Measurements from ENCODE around the gene SEC14L5.

SEC14L5 gene

GRCh38 chr16:5006348-5007193 is 48.4 kb downstream of the SEC14L5 start:
- Histone ChIP-seq H3K27me3 (ENCODE audit: insufficient read depth, low read length, poor library complexity, severe bottlenecking) (no peaks in the 10 kb centered on the region), H3K36me3 (ENCODE audit: insufficient read depth, low read length) (no peaks in the 10 kb centered on the region), H3K4me3 (ENCODE audit: low read length, poor library complexity, severe bottlenecking) (no peak overlapping the region), H4K20me1 (ENCODE audit: insufficient read depth, low read length, poor library complexity, severe bottlenecking) (no peaks in the 10 kb centered on the region), H3K4me2 (ENCODE audit: low read depth, low read length, poor library complexity, severe bottlenecking) (no peak overlapping the region), H3F3A (ENCODE audit: low read depth) (no peaks in the 10 kb centered on the region), H3K9me2 (replicated peaks; ENCODE audit: low read depth, low read length) (no peaks in the 10 kb centered on the region), H3K9ac (ENCODE audit: low read depth, low read length, poor library complexity, severe bottlenecking) (no peak overlapping the region), H3K9me3 (ENCODE audit: insufficient read depth, low read depth, low read length) (no peaks in the 10 kb centered on the region), H3K79me2 (ENCODE audit: insufficient read depth, low read length) (no peaks in the 10 kb centered on the region), H3K4me1 (ENCODE audit: insufficient read depth, low read length, poor library complexity, severe bottlenecking) (no peaks in the 10 kb centered on the region), H2AFZ (ENCODE audit: low read length) (no peak overlapping the region)
- TF ChIP-seq CTCF (conservative IDR thresholded peaks at IDR 0.05; ENCODE audit: low read length), result no peak
- no peak for TF ChIP-seq EZH2phosphoT487 (IDR thresholded peaks at IDR 0.05; ENCODE audit: borderline replicate concordance)

- H3K9me3 ChIP-seq (ENCODE audit: insufficient read depth, low read depth, low read length), result no peaks in the 10 kb centered on the region
- no peak overlapping the region for H2AFZ ChIP-seq (ENCODE audit: low read length)
- TF ChIP-seq EZH2phosphoT487 (IDR thresholded peaks at IDR 0.05; ENCODE audit: borderline replicate concordance) (no peak), CTCF (conservative IDR thresholded peaks at IDR 0.05; ENCODE audit: low read length) (no peak)
- no peaks in the 10 kb centered on the region for H3F3A ChIP-seq (ENCODE audit: low read depth)
- H3K36me3 ChIP-seq (ENCODE audit: insufficient read depth, low read length), result no peaks in the 10 kb centered on the region
- no peaks in the 10 kb centered on the region for H3K79me2 ChIP-seq (ENCODE audit: insufficient read depth, low read length)
- no peaks in the 10 kb centered on the region for H4K20me1 ChIP-seq (ENCODE audit: insufficient read depth, low read length, poor library complexity, severe bottlenecking)
- no peaks in the 10 kb centered on the region for H3K4me1 ChIP-seq (ENCODE audit: insufficient read depth, low read length, poor library complexity, severe bottlenecking)
- H3K9me2 ChIP-seq (replicated peaks; ENCODE audit: low read depth, low read length), result no peaks in the 10 kb centered on the region
- no peak overlapping the region for H3K4me3 ChIP-seq (ENCODE audit: low read length, poor library complexity, severe bottlenecking)
- no peak overlapping the region for H3K4me2 ChIP-seq (ENCODE audit: low read depth, low read length, poor library complexity, severe bottlenecking)
- H3K9ac ChIP-seq (ENCODE audit: low read depth, low read length, poor library complexity, severe bottlenecking), result no peak overlapping the region
- no peaks in the 10 kb centered on the region for H3K27me3 ChIP-seq (ENCODE audit: insufficient read depth, low read length, poor library complexity, severe bottlenecking)
Observed at GRCh38 chr16:5007256-5007655, 49.1 kb downstream of the SEC14L5 start.

- no peaks in the 10 kb centered on the region for H3K9me2 ChIP-seq (replicated peaks; ENCODE audit: low read depth, low read length)
- H3K4me1 ChIP-seq (ENCODE audit: insufficient read depth, low read length, poor library complexity, severe bottlenecking), result no peaks in the 10 kb centered on the region
- H3K36me3 ChIP-seq (ENCODE audit: insufficient read depth, low read length), result no peaks in the 10 kb centered on the region
- TF ChIP-seq EZH2phosphoT487 (IDR thresholded peaks at IDR 0.05; ENCODE audit: borderline replicate concordance) (no peak), CTCF (conservative IDR thresholded peaks at IDR 0.05; ENCODE audit: low read length) (no peak)
- no peaks in the 10 kb centered on the region for H3K27me3 ChIP-seq (ENCODE audit: insufficient read depth, low read length, poor library complexity, severe bottlenecking)
- H3F3A ChIP-seq (ENCODE audit: low read depth), result no peaks in the 10 kb centered on the region
- H2AFZ ChIP-seq (ENCODE audit: low read length), result no peak overlapping the region
- H3K4me3 ChIP-seq (ENCODE audit: low read length, poor library complexity, severe bottlenecking), result no peak overlapping the region
- no peaks in the 10 kb centered on the region for H3K79me2 ChIP-seq (ENCODE audit: insufficient read depth, low read length)
- H3K4me2 ChIP-seq (ENCODE audit: low read depth, low read length, poor library complexity, severe bottlenecking), result no peak overlapping the region
- no peaks in the 10 kb centered on the region for H4K20me1 ChIP-seq (ENCODE audit: insufficient read depth, low read length, poor library complexity, severe bottlenecking)
- H3K9me3 ChIP-seq (ENCODE audit: insufficient read depth, low read depth, low read length), result no peaks in the 10 kb centered on the region
- H3K9ac ChIP-seq (ENCODE audit: low read depth, low read length, poor library complexity, severe bottlenecking), result no peak overlapping the region
Observed at GRCh38 chr16:5008311-5008731, 50.2 kb downstream of the SEC14L5 start.

Data from Loucy (cell line).